NCI-H128 (cell line): Measurements from ENCODE around the gene RPL18A.

ENCODE experiments used
- DNase-seq: peaks from one replicate; lab custom pipeline; 2025; ENCODE audit not compliant: unreplicated experiment; lab: John Stamatoyannopoulos, UW

Gene RPL18A

DNA sequence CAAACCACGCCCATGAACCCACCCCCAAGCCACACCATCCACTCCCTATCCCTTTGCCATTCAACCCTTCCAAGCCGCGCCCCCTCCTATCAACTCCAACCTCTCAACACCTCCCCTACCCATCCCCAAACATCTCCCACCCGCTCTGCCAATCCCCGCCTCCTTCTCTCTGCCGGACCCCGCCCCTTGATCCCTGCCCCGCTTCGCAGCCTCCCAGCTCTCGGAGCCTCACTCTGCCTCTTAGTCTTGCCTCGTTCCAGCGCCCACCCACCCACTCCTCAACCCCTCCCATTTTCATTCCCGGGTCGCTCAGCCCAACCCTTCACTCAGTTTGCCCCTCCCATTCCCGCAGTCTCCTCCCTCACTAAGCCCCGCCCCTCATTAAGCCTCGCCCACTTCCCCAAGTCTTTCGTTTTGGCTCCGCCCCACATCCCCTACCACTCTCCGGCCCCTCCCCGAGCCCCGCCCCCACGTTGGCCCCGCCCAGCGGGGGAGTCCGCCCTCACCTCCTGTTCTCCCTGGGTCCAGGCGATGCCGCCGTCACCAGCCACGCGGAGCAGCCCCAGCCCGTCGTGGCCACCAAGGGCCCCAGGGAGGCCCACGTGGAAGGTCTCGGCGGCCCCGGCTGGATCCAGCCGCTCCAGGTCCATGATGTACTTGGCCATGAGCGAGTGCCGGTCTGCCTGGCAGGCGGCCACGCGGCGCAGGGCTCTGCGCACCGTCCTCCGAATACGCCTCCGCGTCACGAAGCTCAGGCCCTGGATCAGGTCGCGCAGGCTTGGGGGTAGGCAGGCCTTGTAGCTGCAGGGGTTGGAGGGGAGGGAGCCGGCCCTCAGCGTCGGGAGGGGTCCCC lies 17.7 kb upstream of the RPL18A start:
- no peak for DNase-seq

DNA sequence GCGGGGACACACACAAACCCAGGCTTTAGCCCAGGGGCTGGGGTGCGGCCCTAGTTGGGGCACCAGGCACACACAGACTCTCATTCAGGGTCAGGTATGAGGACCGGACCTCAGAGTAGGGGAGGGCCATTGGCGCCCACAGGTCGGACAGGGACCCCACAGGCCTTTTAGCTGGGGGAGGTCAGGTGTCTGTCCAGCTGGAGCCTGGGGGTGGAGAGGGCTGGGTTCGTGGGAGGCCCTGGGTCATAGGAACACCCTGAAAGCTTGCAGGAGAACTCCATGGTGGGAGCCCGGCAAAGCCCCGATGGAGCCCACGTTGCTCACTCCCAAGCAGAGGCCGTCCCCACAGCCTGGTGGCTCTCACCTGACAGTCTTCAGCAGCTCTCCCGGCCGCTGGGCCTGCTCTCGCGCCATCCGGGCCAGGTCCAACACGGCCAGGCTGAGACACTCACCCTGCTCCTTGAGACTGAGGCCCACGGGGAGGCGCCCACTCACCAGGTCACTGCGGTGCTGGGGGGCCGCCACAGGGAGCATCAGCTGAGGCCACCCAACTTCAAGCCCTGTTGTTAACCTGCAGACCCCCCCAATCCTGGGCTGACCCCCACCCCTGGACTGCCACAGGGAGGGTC lies 16.9 kb upstream of the RPL18A start:
- no peak for DNase-seq

DNA sequence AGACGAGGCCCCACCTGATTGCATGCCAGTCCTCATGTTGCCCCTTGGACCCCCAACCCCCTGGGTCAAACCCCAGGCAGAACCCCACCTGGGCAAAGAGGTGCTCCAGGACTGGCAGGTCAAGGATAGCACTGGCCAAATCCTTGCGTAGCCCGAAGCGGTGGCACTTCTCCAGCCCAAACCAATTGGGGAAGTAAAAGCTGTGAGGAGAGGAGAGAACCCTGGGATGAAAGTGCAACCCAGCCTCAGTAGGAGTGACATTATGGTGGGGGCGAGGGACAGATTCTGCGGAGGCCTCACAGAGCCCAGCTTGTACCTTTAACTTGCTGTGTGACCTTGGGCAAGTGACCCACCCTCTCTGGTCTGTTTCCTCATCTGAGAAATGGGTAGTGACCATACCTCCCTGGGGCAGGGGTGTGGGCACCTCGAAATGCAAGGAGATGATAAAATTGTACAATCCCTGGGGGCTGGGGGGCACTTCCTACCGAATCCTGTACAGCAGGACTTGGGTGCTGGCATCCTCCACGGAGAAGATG lies 16.4 kb upstream of the RPL18A start:
- no peak for DNase-seq

DNA sequence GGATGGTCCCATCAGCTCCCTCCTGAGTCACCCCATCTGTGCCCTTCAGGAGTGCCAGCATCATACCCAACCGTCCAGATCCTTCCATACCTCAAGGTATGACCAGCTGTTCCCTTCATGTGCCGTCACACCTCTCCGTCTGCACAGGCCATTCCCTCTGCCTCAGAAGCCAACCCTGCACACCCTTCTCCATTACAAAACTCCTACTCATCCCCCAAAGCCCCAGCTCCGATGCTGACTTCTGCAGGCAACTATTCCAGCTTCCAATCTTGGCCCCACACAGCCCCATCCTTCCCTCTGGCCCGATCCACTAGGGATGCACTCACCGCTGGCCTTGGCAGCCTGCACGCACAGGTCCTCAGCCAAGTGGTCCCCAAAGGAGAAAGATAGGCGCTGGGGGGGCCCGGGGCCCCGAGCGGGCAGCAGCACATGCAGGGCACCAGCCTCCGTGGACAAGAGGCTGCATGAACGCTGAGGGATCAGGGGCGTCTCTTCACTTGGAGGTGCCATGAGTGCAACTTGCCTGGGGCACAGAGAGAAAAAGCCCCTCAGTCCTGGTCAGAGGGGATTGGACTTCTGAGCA lies 15.7 kb upstream of the RPL18A start:
- DNase-seq: no peak

DNA sequence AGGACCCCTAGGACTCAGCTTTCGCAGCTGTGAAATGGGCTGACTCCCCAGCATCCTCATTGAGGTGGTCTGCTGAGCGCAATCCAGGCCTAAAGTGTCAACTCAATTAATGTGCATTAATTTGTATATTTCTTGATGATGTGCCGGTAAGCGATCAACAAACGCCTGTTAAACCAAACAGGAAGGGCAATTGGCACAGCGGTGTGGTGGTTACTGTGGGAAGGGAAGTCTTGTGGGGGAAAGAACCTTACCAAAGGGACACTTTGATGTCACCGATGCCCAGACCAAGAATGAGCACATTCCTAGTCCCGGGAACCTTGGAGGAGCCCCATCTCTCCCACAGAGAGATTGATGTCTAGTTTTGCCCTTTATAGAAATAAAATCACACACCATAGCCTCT lies 13.6 kb upstream of the RPL18A start:
- DNase-seq: no peak

DNA sequence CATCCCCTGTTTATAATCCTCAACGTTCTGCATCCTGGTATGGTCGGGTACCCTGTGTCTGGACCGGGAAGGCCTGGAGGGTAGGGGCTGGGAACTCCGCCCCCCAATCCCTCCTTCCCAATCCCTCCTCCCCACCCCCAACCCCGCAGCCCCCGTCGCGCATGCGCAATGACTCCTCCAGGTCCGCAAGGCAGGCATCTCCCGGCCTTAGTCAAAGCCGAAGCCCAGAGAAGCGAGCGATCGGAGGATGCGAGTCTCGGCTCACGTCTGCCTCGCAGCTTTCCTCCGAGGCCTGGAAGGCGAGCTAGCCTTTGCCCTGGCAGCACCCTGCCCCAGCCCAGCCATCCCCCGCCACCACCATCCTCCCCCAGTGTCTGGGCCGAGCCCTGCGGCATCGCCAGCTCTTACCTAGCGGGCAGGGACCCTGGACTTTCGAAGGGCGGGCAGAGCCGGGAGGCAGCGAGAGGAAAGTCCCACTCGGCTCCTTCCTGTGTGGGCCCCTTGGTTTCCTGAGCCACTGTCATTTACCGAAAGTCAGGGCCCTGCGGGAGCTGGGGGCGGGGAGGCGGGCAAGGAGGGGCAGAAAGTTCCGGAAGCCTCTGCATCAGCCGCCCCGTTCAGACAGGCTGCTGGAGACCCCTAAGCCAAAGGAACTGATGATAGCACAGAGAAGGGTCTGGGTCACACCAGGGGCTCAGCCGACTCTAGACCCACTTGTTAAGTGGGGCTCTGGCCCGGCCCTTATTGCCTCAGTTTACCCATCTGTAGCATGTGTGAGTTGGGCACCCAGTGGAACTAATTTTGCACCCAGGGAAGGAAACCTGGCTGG lies 12.0 kb upstream of the RPL18A start, which contains the start of gene JAK3:
JAK3 (minus strand) TSS at position 445 of the 829 bp plus-strand sequence. CDS start 3,565 bp downstream, outside the sequence.
- DNase-seq: peak; percentile 20

DNA sequence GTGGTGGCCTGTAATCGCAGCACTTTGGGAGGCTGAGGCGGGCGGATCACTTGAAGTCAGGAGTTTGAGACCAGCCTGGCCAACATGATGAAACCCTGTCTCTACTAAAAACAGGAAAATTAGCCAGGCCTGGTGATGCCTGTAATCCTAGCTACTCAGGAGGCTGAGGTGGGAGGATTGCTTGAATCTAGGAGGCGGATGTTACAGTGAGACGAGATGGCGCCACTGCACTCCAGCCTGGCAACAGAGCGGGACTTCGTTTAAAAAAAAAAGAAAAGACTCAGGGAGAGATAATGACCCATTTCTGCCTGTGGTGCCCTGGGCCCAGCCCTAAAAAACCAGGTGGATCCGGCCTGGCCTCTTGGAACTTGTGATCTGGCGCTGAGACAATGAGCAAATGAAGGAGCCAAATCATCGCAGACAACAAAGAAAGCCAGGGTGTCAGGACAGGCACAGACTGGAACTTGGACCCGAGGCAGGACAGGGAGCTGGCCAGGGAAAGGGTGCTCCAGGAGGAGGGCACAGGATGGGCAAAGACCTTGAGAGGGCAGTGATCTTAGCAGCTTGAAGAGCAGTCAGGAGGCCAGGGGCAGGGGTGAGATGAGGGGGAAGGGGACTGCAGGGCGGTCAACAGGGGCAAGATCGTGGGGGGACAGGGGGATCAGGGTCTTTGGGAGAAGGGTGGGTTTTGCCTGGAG lies 11.0 kb upstream of the RPL18A start:
- no peak for DNase-seq

DNA sequence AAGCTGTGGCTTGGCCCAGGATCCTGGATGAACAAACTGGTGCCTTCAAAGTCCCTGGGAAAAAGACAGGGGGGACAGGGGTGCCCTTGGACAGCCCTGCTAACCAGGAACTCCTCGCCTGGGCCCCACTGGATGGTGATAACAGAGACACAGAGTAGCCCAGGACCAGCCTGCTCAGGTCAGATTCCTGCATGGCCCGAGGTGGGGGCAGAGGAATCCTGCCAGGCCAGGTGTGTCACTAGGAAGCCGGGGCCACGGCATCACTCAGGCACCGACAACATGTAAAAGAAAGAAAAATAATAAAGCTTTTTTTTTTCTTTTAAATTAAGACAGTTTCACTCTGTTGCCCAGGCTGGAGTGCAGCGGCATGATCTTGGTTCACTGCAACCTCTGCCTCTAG lies 5.6 kb upstream of the RPL18A start:
- DNase-seq: no peak

DNA sequence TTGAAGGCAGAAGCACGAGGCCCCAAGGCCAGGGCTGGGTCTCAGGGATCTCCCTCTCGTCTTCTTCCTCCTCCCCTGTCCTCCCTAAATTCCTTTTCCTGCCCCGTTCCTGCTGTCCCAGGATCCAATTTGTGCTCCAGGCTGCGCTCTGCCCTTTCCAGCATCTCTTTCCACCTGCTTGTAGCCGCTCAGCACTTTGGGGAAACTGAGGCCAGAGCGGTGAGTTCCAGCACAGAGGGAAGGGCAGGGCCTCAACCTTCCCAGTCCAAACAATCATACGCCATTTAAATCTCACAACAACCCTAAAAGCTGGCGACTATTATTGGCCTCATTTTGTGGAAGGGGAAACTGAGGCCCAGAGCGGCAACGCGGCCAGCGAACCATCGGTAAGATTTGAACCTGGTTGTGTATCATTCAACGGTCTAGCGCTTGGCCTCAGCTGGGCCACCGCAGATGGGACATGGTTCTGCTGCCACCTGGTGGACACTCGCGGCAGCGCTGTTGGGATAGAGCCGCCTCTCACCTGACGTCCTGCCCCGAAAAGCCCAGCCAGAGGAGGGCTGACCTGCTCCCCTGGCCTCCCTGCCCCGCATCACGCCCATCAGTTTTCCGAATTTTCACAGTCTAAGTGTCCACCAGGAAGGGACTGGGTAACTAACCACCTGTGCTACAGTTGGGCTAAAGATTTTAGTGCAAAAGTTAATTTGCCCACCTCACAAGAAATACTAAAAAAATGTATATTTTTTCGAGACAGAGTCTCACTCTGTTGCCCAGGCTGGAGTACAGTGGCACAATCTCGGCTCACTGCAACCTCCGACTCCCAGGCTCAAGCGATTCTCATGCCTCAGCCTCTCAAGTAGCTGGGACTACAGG lies 4.2 kb upstream of the RPL18A start:
- DNase-seq: peak; percentile 39

DNA sequence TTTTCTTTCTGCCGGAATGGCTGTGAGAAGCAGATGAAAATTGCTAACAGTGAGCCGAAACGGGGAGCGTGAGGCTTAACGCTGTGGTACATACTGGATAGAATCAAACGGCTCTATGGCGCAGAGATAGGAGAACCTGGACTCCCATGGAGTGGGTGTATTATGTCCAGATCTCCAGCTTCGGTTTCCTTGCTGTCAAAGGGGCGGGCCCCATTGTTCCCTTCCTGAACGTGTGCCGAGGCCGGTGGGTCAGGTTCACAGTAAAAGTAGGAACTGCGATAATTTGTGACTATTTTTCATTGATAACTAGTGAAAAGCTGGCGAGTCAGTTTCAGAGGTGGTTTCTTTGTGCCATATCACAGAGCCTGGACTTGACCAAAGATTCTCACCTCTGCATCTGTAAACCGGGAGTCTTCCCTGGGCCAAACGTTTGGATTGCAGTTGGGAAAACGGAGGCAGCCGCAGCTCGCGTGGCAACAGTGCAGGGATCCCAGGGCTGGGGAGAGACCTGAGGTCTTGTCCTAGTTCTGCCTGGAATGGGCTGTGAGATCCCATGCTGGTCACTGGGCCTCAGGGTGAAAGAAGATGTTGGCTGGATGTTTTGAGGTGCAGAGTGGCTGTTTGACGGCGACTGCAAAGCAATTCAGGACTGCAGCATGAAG lies 752 bp downstream of the RPL18A start:
- DNase-seq: no peak

DNA sequence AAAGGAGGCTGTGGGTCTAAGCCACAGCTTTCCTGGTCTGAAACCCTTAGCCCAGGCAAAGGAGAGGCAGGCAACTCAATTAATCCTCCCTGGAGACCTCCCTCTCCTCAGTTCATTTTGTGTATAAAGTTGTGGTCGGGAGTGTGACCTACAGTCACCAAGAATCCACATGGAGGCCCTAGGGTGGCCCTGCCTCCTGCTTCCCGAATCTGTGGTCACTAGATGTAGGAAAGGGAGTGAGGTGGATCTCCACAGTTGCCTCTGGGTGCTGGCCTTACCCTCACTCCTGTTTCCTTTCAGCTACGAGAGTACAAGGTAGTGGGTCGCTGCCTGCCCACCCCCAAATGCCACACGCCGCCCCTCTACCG lies 1.3 kb downstream of the RPL18A start:
- DNase-seq: no peak

DNA sequence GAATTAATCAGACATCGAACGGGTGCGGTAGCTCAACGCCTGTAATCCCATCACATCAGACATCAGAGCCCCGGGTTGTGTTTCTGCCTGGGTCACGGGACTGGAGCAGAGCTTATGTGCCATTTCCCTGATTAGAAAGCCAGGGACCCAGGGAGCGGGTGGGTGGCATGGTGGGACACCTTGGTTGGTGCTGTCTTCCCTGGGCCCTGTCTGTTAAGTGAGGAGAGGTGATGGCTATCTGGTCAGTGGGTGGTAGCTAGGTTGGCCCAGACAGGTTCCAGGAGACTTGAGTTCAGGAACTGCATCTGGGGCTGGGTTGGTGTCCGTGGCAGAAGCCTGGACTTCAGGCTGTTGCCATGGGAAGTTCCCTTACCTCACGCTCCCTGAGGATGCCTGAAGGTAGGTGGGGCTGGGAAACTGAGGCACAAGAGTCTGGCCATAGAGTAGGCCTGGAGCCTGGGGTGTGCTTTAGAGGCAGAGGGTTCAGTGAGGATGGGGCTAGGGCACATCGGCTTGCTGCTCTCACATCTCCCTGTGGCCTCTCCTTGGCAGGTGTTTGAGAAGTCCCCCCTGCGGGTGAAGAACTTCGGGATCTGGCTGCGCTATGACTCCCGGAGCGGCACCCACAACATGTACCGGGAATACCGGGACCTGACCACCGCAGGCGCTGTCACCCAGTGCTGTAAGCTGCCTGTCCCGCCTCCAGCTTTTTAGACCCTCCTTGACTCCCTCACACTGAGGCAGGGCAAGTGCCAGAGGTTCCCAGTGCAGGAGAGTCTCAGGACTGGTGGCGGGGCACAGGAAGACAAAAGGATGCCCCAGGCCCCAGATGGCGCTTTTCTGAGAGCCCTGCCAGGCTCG lies 2.1 kb downstream of the RPL18A start:
- no peak for DNase-seq

DNA sequence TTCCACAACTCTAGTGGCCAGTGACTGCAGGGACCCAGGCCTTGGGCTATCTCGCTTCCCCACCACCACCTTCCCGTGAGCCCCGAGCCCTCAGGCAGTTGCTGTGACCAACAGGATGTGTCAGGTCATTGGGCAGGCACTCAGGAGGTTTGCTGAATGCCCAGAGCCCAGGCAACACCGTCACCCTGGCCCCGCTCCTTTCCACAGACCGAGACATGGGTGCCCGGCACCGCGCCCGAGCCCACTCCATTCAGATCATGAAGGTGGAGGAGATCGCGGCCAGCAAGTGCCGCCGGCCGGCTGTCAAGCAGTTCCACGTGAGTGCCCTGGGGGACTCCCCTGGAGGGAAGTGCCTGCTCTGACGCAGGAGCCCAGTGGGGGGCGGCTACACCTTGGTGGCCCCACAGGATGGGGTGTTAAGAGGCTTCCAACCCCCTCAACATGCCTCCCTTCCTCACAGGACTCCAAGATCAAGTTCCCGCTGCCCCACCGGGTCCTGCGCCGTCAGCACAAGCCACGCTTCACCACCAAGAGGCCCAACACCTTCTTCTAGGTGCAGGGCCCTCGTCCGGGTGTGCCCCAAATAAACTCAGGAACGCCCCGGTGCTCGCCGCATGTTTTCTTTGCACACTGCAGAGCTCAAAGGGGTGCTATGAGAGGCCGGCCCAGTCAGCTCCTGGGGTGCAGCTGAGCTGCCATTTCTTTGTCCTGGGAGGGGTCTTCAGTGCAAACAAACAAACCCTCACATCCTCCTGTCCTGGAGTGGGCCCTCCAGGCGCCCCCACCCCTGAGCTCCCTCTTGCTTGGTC lies 3.2 kb downstream of the RPL18A start:
- DNase-seq: no peak

DNA sequence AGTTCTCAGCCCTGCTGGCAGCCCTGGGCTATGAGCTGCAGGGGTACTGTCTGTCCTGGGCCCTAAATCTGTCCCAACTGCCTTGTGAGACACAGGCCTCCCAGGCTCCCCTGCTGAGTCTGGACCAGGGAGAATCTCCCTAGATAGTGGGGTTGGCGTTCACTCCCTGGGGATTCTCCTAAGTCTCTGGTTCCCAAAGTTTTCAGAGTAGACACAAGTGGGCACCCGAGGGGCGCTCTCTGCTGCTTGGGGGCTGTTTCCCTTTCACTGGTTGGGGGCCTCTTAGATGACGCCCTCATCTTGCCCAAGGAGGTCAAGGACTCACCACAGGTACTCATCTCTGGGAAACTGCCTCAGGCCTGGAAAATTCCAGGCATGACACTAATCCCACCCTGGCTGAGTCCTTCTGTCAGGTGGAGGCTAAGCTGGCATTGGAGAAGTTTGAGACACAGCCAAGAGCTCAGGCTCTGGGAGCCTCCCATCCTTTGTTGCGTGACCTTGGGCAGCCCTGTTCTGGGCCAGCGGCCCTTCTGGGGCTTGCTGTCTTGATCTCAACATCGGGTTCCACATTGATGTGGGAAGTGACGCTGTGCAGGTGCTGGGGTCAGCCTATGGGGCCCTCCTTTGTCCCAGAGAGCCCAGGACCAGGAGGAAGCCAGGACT lies 3.9 kb downstream of the RPL18A start:
- DNase-seq: no peak

DNA sequence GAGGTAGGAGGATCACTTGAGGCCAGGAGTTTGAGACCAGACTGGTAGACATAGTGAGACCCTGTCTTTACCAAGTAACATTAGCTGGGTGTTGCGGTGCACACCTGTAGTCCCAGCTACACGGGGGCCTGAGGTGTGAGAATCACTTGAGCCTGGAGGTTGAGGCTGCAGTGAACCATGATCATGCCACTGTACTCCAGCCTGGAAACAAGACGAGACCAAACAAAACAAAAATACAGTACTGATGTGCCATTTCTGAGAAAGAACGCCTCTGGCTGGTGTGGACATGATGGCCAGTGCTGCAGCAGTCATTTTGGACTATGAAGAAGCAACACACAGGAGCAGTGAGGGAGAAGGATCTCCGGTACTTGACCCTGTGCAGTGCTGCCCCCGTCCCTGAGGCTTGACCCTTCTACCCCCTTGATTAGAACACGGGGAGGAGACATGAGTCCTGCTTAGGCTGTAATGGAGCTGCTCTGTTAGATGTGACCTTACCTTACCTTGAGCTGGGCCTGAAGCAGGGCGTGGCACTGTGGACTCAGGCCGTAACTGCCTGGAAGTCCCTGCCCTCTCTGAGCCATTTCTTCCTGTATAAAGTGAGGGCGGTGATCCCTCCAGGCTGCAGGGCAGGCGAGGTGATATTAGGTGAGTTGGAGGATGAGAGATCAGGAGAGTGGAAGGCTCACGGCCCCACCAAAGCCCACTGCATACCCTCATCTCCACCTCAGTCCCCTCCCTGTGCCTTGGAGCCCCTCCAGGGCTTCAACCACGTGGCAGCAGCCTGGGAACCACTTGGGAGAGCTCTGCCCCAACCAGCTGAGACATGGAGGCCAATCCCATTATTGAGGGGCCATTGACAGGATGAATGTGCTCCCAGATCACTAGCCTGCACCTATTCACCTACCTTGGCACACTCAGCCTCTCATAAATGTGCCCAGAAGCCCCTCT lies 5.9 kb downstream of the RPL18A start:
- no peak for DNase-seq
